Kidney (tissue), 14 donors: ENCODE measurements around the gene C1QTNF7. TPM values are rescaled to one million over a fixed set of nuclear protein-coding genes. Genes with fewer than 3 reads are reported as not detected.

Experiments
- DNase-seq, 5 donors: peaks; one replicate each; pipeline ENCODE4 v3.0.0-alpha.2; 2013 to 2020
- FAIRE-seq: peaks from 2 replicates; lab custom pipeline; 2012; peaks lifted over from hg19 to GRCh38; lab: Jason Lieb, UNC
- H3K27ac ChIP-seq, 2 donors: one replicate each; pipeline ENCODE4 v1.7.0; 2013; ENCODE audit warnings: low read depth in 2 of 2, low read length in 2 of 2, inconsistent platforms in 1 of 2
- H3K27me3 ChIP-seq: one replicate; pipeline ENCODE4 v1.7.1; 2013; ENCODE audit warnings: low read length, inconsistent platforms; ENCODE audit not compliant: control insufficient read depth, insufficient read depth
- H3K36me3 ChIP-seq, 3 donors: one replicate each; pipeline versions ENCODE4 v1.7.0 to v1.7.1; 2013; ENCODE audit warnings: low read length in 3 of 3, control low read depth in 1 of 3, inconsistent platforms in 1 of 3; ENCODE audit not compliant: insufficient read depth in 3 of 3, control insufficient read depth in 2 of 3
- H3K4me1 ChIP-seq, 3 donors: one replicate each; pipeline versions ENCODE4 v1.7.0 to v1.7.1; 2013; ENCODE audit warnings: low read length in 3 of 3, inconsistent platforms in 1 of 3, low read depth in 1 of 3; ENCODE audit not compliant: control insufficient read depth in 2 of 3, insufficient read depth in 2 of 3
- H3K4me3 ChIP-seq, 3 donors: one replicate each; pipeline versions ENCODE4 v1.7.0 to v1.8.1; 2013; ENCODE audit warnings: low read length in 3 of 3, control low read depth in 1 of 3, inconsistent platforms in 1 of 3
- H3K9ac ChIP-seq, 3 donors: one replicate each; pipeline versions ENCODE4 v1.7.0 to v1.7.1; 2013; ENCODE audit warnings: low read length in 3 of 3, control low read depth in 1 of 3, inconsistent platforms in 1 of 3
- H3K9me3 ChIP-seq, 3 donors: one replicate each; pipeline versions ENCODE4 v1.7.0 to v1.7.1; 2013; ENCODE audit warnings: low read length in 3 of 3, control low read depth in 1 of 3, inconsistent platforms in 1 of 3; ENCODE audit not compliant: control insufficient read depth in 2 of 3, insufficient read depth in 1 of 3
- CTCF ChIP-seq: IDR thresholded peaks from 3 replicates; pipeline ENCODE4 v1.5.1; 2012; ENCODE audit warnings: mild to moderate bottlenecking, moderate library complexity, borderline replicate concordance; ENCODE audit not compliant: insufficient read depth; ENCODE audit errors: extremely low read depth
- intact Hi-C: fragments of 100-400 bp; cut with DNase I; formaldehyde crosslinking; loops from one replicate; pipeline ENCODE4 v1.11.1; 2022
- polyA plus RNA-seq: library from polyadenylated mRNA; stranded (reverse); fragments of 350-450 nt; fragmentation: Illumina TruSeq; extraction: RNeasy Lipid Tissue Mini Kit (QIAGEN cat#74804); gene quantifications from one replicate; pipeline ENCODE4 v1.2.3, GENCODE V29; 2014; ENCODE audit warnings: low read depth, low replicate concordance; ENCODE audit not compliant: insufficient read depth
- total RNA-seq: library from RNA; stranded (reverse); fragmentation: NEBNext Ultra II Directional; extraction: Animal tissue kit (Norgen Biotek cat#: 25700); gene quantifications from one replicate; pipeline ENCODE4 v1.2.1, GENCODE V29; 2021
- donor health status: control.
- donor health status: control.
- donor health status: control.
- donor health status: control.
- donor health status: control.
- donor health status: DM: yes; HTN: yes; CAD: no.
- donor health status: Normal renal cell carcinoma (clear cell type).

C1QTNF7 gene
- total and polyA plus RNA-seq, 2 donors from 2014 or later: 2.2 to 5.3 TPM

- Histone ChIP-seq H3K9ac (no peak overlapping the region), H3K27ac (no peak overlapping the region), H3K4me1 (no peaks in the 10 kb centered on the region), H3K36me3 (peaks cover 0 to 2% (median 0%) of the 10 kb centered on the region in 3 donors), H3K27me3 (no peaks in the 10 kb centered on the region), H3K4me3 (no peak overlapping the region), H3K9me3 (peaks cover 0 to 2% (median 0%) of the 10 kb centered on the region in 3 donors)
- TF ChIP-seq CTCF: no peak
- no peak for DNase-seq
- intact Hi-C loops: no loop called here
- no peak for FAIRE-seq
These were observed 67.8 kb downstream of the C1QTNF7 start for GRCh38 chr4:15495621-15496020.

Other genes with a start within 250 kb of the C1QTNF7 start
- gene CC2D2A, start 41.8 kb downstream of the C1QTNF7 start, total RNA-seq: 26.7 TPM
- gene CC2D2A, start 41.8 kb downstream of the C1QTNF7 start, polyA plus RNA-seq: 51.2 TPM
- 95.3 TPM for gene FBXL5, start 227.3 kb downstream of the C1QTNF7 start, total RNA-seq
- 98.4 TPM for gene FBXL5, start 227.3 kb downstream of the C1QTNF7 start, polyA plus RNA-seq